Measurements from ENCODE around the gene BEST1. TPM values are rescaled to one million over a fixed set of nuclear protein-coding genes. Genes with fewer than 3 reads are reported as not detected.

BEST1 gene
- total and polyA plus RNA-seq, 2 of the 13 experiments (the other 11 are each of a cell fraction or from before 2014, with no cell fraction given) = 0.09 to 0.65 TPM

DNA sequence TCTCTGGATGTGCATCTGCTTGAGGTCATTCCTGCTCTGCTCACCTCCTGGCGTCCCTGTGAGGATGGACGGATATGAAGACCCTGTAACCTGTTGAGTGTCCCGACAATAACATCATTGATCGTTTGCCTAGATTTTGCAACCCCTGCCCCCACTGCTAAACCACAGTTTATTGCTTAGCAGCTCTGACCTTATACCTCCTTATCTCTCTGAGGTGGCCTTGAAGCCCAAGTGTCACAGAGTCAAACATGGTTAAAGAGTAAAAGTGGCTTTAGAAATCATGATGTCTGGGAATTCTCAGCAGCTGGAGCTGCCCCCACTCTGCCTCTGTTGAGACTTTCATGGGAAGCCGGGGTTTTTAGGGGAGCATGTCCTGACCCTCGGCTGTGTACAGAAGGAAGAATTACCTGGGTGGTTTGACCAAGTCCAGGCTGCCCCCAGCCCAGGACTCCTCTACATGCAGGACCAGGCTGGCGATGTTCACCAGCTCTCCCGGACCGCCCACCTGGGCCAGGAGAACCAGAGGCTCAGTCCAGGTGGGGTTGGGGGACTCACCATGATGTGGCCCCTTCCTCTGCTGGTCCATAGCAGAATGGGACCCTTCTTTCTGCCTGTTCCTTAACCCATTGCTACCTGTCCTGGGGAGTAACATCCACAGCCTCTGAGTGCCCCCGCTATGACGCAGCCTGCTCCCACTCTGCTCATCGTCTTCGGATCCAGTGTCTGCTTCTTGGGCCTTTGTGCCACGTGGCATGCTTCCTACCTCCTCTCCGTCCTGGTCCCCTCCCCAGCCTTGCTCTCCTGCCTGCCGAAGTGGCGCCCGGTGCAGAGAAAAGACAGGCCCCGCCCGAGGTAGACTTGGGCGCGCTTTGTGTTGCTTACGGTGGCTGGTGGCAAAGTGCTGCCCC lies 50.6 kb downstream of the BEST1 start (continued):
- TF ChIP-seq SIN3A (IDR thresholded peaks at IDR 0.05; ENCODE audit: borderline replicate concordance, low read depth, low read length) (no peak), KLF12 (CRISPR knock-in tag; IDR thresholded peaks at IDR 0.05; ENCODE audit: borderline replicate concordance) (no peak), ZNF235 (CRISPR knock-in tag; IDR thresholded peaks at IDR 0.05; ENCODE audit: borderline replicate concordance) (no peak), ZNF557 (CRISPR knock-in tag; IDR thresholded peaks at IDR 0.05) (no peak), TBP (CRISPR knock-in tag; IDR thresholded peaks at IDR 0.05) (no peak), RXRA (CRISPR knock-in tag; IDR thresholded peaks at IDR 0.05) (peak; percentile 18; the same call in 1 of the 2 replicates), KDM2A (CRISPR knock-in tag; IDR thresholded peaks at IDR 0.05; ENCODE audit: borderline replicate concordance, low read depth) (no peak), ELF4 (CRISPR knock-in tag; IDR thresholded peaks at IDR 0.05; ENCODE audit: borderline replicate concordance) (no peak), ZEB1 (IDR thresholded peaks at IDR 0.05; ENCODE audit: insufficient replicate concordance, low read depth) (peak; percentile 69), MXD4 (CRISPR knock-in tag; IDR thresholded peaks at IDR 0.05) (no peak), KDM4B (CRISPR knock-in tag; IDR thresholded peaks at IDR 0.05) (no peak), BRD4 (CRISPR knock-in tag; IDR thresholded peaks at IDR 0.05) (peak; percentile 57; the same call in 1 of the 2 replicates), THAP11 (CRISPR knock-in tag; IDR thresholded peaks at IDR 0.05) (peak; percentile 45), ZNF549 (CRISPR knock-in tag; IDR thresholded peaks at IDR 0.05) (no peak)
- TF ChIP-seq, protein P1, sequence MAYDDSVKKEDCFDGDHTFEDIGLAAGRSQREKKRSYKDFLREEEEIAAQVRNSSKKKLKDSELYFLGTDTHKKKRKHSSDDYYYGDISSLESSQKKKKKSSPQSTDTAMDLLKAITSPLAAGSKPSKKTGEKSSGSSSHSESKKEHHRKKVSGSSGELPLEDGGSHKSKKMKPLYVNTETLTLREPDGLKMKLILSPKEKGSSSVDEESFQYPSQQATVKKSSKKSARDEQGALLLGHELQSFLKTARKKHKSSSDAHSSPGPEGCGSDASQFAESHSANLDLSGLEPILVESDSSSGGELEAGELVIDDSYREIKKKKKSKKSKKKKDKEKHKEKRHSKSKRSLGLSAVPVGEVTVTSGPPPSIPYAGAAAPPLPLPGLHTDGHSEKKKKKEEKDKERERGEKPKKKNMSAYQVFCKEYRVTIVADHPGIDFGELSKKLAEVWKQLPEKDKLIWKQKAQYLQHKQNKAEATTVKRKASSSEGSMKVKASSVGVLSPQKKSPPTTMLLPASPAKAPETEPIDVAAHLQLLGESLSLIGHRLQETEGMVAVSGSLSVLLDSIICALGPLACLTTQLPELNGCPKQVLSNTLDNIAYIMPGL (CRISPR knock-in tag; IDR thresholded peaks at IDR 0.05; ENCODE audit: borderline replicate concordance in 1 of 2, low read depth in 1 of 2) = 0 out of 4 replicates have a peak, but pooled peaks of 1 of the 2 experiments have one; percentile 50
- TF ChIP-seq, protein P2, sequence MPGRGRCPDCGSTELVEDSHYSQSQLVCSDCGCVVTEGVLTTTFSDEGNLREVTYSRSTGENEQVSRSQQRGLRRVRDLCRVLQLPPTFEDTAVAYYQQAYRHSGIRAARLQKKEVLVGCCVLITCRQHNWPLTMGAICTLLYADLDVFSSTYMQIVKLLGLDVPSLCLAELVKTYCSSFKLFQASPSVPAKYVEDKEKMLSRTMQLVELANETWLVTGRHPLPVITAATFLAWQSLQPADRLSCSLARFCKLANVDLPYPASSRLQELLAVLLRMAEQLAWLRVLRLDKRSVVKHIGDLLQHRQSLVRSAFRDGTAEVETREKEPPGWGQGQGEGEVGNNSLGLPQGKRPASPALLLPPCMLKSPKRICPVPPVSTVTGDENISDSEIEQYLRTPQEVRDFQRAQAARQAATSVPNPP (CRISPR knock-in tag; IDR thresholded peaks at IDR 0.05) = no peak
- TF ChIP-seq, protein P3, sequence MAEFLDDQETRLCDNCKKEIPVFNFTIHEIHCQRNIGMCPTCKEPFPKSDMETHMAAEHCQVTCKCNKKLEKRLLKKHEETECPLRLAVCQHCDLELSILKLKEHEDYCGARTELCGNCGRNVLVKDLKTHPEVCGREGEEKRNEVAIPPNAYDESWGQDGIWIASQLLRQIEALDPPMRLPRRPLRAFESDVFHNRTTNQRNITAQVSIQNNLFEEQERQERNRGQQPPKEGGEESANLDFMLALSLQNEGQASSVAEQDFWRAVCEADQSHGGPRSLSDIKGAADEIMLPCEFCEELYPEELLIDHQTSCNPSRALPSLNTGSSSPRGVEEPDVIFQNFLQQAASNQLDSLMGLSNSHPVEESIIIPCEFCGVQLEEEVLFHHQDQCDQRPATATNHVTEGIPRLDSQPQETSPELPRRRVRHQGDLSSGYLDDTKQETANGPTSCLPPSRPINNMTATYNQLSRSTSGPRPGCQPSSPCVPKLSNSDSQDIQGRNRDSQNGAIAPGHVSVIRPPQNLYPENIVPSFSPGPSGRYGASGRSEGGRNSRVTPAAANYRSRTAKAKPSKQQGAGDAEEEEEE (CRISPR knock-in tag; IDR thresholded peaks at IDR 0.05; ENCODE audit: borderline replicate concordance) = no peak
- TF ChIP-seq, protein P4, sequence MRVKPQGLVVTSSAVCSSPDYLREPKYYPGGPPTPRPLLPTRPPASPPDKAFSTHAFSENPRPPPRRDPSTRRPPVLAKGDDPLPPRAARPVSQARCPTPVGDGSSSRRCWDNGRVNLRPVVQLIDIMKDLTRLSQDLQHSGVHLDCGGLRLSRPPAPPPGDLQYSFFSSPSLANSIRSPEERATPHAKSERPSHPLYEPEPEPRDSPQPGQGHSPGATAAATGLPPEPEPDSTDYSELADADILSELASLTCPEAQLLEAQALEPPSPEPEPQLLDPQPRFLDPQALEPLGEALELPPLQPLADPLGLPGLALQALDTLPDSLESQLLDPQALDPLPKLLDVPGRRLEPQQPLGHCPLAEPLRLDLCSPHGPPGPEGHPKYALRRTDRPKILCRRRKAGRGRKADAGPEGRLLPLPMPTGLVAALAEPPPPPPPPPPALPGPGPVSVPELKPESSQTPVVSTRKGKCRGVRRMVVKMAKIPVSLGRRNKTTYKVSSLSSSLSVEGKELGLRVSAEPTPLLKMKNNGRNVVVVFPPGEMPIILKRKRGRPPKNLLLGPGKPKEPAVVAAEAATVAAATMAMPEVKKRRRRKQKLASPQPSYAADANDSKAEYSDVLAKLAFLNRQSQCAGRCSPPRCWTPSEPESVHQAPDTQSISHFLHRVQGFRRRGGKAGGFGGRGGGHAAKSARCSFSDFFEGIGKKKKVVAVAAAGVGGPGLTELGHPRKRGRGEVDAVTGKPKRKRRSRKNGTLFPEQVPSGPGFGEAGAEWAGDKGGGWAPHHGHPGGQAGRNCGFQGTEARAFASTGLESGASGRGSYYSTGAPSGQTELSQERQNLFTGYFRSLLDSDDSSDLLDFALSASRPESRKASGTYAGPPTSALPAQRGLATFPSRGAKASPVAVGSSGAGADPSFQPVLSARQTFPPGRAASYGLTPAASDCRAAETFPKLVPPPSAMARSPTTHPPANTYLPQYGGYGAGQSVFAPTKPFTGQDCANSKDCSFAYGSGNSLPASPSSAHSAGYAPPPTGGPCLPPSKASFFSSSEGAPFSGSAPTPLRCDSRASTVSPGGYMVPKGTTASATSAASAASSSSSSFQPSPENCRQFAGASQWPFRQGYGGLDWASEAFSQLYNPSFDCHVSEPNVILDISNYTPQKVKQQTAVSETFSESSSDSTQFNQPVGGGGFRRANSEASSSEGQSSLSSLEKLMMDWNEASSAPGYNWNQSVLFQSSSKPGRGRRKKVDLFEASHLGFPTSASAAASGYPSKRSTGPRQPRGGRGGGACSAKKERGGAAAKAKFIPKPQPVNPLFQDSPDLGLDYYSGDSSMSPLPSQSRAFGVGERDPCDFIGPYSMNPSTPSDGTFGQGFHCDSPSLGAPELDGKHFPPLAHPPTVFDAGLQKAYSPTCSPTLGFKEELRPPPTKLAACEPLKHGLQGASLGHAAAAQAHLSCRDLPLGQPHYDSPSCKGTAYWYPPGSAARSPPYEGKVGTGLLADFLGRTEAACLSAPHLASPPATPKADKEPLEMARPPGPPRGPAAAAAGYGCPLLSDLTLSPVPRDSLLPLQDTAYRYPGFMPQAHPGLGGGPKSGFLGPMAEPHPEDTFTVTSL (CRISPR knock-in tag; IDR thresholded peaks at IDR 0.05; ENCODE audit: borderline replicate concordance) = no peak
